Activated T-cell treated with anti-CD3 and anti-CD28 coated beads, Interleukin-2, amount 50 U/mL, for 48 hours (primary cell): ENCODE results near the gene SMYD3.

Experiments used
- DNase-seq, 2 experiments: peaks; one replicate each; pipeline ENCODE4 v3.0.0-alpha.2; 2020

Gene SMYD3

DNA sequence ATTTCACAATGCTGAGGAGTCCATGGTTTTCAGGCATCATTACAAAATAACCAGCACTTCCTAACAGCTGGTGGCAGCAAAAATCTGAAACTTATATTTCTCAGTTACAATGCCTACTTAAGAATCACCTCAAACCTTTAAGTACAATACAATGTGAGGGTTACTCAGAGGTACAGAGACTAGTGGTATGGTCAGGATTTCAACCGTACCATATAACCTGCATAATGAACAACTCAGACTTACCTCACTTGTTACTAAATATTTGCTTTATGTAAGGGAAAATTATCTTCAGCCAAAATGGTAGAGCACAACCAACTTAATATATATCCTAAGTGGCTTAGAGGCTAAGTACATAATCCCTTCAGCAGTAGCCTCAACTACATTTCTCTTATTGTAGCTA is 344.5 kb downstream of the SMYD3 start:
- DNase-seq: no peak

DNA sequence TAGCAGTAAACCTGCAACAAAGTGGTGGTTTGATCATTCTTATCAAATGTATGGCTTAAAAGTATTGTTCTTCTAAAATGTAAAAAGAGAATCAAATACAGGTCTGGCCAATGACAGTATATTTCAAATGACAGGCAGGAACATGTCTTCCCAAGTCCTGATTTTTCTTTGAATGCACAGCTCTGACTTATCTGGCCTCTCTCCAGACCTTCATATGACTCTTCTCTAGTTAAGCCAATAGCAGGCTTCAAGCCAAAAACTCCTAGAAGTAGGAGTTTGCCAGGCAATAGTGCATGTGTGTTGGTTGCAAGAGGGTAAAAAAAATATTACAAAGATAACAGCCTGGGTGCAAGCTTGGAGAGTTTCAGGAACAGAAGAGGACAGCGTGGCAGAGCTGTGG is 345.5 kb downstream of the SMYD3 start:
- no peak for DNase-seq

DNA sequence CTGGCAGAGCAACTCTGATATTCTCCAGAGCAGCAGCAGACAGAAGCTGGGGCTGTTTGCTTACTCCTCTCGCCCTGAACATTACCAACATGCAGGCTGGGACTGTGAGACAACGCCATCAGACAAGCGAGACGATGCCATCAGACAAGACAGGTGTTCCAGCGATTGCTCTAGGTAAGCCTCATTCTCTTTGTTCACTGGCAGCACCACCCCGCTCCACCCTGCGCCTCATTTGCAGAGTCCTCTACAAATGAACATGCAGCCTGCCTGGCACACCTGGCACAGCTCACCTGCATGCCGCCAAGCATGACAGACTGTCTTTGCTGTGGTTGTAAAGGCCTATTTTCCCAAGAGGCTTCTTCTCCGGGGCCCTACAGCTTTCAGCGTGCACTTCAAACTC is 346.2 kb downstream of the SMYD3 start:
- DNase-seq: no peak

DNA sequence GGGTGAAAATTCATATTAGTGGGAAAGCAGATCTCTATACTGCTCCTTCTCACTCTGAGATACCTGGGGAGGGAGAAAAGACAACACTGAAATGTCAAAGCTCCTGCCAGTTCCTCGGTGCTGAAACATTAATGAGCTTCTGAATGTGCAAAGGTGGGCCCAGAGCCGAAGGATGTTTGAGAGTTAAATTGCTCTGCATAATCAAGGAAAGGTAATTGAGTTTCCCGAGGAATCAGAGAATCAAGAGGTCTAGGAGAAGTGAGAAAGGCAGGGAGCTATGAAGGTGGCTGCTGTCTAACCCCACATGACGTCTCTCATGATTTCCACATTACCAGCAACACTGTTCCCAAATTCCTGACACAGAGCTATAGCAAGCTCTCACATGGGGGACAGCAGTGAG is 346.7 kb downstream of the SMYD3 start:
- DNase-seq: no peak

DNA sequence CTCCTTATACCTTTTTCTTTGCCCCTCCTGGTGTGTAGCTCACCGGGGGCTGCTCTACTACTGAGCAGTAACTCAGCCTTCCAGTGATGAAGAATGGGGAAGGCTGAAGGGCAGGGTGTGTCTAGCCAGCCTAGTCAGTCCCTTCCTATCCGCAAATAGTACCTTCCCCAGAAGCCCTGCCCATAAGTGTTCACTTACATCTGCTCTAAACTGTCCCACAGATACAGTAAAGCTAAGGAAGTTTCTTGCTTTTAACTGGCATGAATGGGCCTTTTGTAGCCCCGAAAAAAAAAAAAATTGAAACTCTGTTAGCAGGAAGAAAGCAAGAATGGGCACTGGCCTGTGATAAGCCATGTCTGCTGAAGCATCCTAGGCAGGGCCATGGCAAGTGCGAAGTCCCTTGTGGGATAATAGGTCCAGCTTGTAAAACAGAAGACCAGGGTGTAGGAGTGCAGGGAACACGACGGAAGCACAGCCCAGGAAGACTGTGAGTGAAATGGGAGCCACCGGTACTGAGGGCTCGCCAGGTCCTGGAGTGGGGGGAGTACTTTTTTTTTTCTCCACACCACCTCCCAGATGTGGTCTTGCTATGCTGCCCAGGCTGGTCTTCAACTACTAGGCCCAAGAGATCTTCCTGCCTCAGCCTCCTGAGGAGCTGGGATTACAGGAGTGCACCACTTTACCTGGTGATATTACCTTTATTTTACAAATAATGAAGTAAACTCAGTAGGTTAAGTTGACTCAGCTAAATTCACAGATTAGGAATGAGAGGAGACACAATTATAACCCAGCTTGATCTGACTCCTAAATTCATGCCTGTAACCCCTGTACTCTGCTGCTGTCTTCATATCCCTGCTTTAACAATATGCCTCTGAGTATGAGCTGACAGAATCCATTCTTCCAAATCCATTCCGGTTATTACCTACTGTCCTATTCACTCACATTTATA is 347.5 kb downstream of the SMYD3 start:
- DNase-seq: no peak

DNA sequence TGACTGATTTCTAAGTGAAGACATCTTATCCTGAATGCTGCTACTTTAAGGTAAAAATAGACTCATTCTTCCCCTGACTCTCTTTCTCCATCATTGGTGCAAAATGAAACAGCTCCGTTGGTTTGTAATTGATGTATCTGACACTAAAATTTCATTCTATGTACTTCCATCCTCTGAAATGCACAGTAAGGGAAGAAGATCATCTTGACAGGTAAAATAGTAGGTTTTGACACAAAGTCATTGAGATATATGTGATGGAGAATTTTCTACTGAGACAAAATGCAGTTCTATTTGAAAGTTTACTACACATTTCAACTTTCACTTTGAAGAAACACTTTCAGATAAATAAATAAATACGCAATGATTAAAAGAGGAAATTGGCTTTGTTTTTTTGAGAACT is 348.9 kb downstream of the SMYD3 start:
- no peak for DNase-seq

DNA sequence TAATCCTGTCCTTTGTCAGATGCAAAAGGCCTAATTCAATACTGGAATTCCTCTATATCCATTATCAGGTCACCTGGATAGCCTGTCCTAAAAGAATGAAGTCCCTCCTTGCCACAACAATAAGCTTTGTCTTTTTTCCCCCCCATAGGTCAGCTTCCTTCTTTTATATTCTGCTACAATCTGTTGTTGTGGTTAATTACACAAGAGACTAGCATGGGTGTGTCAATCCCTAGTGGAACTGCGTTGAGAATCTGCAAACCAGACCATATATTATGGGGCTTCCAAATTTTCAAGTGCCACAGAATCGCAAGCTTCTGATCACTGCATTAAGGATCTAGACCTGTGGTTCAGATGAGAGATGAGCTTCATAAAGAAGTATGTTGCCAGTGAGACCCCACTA is 349.6 kb downstream of the SMYD3 start:
- DNase-seq: no peak

DNA sequence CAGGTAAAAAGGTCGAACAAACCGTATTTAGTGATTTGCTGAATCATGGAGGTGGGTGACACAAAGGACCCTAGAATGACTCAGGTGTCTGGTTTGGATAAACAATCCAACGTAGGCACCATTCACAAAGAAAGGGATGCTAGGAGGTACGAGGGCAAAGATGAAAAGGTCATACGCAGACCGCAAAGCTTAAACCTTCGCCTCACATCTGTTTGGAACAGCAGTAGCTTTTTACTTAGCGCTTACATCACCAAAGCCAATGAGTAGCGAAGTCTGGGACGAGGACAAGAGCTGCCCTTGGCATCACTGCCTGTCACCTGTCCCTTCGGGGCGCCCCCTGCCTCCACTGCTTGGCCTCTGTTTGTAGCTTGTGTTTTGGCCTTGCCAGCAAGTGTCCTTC is 350.2 kb downstream of the SMYD3 start:
- no peak for DNase-seq

DNA sequence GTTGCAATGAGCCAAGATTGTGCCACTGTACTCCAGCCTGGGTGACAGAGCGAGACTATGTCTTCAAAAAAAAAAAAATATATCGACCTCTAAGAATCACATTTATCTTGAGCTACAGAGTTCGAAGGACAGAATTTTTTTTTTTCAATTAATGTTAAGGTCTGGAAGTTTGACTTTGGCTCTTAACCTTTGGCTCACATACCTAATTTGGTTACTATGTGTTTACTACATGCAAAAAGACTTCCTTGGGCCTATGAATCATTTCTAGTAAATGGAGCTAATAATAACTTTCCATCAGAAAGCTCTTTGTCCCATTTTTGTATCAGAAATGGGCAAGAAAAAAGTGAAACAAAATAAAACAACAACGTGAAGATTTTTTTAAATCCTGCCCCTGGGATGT is 351.2 kb downstream of the SMYD3 start:
- DNase-seq: no peak

DNA sequence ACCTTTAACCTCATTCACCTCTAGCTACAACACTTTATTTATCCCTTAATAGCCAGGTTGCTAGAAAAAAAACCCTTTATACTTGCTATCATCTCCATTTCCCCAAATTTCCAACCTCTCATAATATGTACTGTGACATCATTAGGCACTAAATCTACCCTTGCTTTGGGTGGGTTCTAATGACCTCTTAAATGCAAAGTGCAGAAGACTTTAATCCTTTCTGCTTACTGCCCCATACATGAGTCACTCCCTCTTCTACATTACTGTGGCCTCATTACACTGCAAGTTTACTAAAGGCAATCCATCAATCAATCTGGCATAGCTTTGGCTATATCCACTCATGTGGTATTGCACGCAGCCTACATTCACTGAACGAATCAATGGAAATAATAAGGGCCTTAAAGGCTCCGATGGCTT is 353.3 kb downstream of the SMYD3 start:
- no peak for DNase-seq

DNA sequence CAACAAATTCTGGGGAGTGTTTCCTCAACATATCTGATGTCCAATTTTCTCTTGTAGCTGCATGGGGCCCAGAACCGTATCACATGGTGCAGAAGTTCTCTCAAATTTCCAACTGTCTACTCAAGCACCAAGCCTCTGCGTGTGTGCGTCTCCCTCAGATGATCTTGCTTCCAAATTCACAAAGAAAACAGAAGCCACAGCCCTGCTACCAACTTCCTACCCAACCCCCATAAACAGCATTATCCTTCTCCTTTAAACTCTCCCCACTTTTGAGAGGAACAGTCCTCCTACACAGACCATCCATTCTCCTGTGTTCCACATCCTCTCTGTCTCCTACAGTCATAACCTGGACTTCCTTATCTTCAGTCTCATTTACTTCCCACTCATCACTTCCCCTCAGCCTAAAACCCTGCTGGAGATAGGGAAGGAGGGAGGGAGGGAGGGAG is 354.1 kb downstream of the SMYD3 start:
- no peak for DNase-seq

DNA sequence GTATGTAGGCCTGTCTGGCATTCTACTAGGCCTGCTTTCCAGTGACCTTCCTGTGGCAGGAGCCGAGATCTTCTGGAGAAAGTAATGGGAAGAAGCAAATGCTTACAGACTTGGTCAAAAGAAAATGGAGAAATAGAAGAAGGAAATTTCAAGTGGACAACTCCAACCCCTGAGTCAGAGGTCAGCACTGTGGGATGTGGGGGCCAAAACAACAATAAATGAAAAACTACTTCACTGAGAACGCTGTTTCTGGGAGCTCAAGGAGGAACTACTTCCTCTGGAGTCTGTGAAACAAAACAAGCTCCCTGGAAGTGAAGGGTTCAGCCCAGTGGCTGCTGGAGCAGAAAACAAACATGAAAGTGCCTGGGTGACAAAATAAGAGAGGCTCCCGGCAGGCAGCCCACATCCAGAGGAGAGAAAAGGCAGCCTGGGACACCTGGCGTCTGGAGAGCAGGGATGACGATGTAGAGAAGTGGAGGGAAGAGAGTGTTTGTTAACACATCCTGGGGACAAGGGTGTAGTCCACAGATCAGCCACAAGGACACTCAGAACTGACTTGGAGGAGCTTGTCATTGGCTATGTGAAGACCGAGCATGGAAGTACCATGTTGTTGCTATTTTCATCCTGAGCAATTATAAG is 355.2 kb downstream of the SMYD3 start:
- no peak for DNase-seq

DNA sequence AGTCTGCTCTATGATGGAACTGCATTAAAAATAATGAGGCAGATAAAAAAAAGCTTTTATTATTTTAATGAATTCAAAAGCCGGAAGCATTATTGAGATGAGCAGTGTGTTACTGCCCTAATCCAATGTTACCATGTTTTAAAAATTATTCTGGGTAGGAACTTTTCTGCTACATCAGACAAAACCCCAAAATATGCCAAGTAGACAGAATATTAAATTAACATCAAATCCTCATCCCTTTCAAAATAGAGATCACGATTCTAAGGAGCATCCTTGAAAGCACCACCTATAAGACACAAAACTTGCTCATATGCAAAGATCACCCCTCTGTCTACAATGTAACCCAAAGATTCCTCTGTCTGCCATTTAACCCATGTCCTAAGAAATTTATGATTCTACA is 357.5 kb downstream of the SMYD3 start:
- DNase-seq: no peak

DNA sequence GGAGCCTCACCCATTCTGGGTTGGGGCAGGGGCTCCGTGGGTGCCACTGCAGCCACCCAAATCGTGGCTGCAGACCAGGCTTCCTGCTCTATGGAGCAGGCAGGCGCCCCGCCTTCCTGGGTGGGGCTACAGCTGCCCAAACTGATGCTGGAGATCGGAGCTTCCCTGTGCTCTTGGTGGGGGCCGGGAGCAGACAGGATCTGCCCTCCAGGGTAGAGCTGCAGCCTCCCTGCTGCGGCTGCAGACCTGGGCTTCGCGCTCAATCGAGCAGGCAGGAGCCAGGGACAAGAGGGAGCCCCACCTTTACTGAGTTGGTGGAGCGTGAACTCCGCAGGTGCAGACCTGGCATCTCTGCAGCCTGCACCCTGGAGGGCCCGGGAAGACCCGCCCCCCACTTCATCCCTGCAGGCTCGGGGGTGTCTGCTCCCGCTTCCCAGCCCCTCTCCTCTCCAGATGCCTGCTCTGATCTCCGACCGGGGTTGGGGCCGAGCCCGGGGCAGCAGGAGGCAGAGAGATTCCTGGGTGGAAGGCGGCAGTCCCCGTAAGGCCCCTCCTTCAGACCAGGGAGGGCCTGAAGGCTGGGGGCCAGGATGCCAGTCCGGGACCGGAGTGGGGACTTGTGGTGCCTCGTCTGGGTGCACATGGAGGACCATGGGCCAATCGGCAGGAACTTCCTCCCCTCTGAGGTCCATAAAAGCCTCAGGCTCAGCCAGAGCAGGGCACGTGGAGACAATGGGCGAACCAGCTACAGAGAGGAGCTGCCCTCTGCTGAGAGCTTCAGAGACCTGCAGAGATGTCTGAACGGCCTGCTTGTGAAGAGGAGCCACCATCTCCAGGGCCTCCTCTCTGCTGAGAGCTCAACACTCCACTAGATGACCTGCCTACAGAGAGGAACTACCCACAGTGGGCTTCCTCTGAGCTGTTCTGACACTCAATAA is 359.3 kb downstream of the SMYD3 start:
- DNase-seq: no peak

DNA sequence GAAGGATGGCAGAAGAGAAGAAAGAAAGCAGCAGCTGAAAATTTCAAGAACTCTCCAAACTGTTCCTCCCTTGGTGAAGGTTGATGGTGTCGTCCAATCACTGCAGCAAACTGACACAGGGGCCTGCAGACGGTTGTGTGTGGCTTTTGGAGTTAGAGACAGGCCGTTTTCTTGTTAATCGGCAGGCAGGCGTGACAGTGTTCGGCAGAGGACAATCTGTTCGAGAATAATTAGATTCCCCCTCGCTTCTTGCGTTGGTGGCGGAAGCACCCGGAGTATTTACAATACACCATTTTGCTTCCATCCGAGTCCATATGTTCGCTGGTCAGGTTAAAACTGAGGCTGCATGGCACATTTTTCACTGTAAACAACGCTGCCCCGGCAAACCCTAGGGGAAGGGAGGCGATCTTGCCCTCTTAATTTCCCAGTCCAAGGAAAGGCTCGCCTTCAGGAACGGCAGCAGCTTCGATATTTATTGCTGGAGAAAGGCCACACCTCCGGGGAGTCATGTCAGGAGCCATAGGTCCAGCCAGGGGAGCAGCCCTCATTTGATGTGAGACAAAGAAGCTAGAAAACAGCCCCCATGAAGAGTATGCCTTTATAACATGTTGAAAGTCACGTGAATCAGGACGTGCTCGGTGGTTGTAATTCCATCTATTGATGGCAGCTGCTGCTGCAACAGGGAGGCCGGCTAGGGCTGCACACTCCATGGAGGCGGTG is 360.1 kb downstream of the SMYD3 start:
- DNase-seq: no peak

DNA sequence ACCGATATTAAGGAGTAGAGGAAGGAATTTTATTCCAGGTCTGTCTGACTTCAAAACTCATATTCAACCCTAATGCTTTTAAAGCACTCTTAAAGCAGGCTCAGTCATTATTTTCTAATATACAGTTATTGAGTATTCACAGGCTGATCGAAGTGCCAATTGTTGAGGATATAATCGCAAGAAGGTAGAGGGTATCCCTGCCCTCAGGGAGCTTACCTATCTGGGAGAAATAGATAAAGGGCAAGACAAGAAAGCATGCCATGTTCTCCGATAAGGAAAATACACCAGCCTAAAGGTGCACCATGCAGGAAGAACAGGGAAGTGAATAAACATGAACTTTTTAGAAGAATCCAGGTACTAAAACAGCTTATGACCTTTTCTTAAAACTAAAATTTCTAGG is 361.2 kb downstream of the SMYD3 start:
- no peak for DNase-seq

DNA sequence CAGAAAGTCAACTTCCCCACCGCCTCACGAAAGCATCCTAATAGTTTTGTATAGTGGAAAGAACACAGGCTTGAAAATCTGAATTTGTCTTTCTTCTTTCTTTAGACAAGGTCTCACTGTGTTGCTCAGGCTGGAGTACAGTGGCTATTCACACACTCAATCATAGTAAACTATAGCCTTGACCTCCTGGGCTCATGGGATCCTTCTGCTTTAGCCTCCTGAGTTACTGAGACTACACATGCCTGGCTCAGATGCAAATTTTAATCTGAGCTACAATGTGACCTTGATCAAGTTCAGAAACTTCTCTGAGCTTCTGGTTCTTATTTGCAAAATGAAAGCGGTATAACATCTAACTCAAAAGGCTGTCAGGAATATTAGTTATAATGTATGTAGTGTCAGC is 362.1 kb downstream of the SMYD3 start:
- DNase-seq: no peak

DNA sequence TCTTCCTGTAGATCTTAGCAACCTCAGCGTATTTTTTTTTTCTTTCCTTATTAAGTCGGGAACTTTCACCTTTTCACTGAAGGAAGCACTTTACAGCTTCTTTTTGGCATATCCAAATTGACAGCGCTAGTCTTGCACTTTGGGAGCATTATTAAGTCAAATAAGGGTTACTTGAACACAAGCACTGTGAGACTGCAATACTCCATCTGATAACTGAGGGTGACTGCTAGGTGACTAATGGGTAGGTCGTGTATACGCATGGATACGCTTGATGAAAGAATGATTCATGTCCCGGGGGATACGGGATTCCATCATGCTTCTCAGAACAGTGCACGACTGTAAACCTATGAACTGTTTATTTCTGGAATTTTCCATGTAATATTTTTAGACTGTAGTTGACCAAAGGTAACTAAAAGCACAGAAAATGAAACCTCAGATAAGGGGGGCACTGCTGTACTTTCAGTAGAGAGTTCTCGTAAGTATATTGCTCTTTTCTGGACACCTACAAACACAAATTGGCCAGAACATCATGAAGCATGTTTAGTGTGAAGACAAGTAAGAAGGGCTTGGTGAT is 364.7 kb downstream of the SMYD3 start:
- DNase-seq: no peak

DNA sequence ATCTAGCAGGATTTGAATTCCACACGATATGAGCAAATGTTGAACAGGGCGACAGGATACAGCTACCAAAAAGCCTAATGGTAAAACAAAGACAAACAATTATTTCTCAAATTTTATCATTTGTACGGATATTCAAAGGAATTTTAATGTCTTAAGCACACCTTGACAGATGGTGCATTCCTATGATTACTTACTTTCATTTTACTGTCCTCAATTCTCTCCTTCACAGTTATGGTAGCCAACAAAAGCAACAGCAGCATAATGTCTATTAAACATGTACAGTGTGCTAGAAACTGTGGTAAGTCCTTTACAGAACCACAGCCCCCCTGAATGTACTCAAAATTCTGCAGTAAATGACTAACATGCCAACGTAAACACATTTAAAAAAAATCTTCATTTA is 365.8 kb downstream of the SMYD3 start:
- no peak for DNase-seq

DNA sequence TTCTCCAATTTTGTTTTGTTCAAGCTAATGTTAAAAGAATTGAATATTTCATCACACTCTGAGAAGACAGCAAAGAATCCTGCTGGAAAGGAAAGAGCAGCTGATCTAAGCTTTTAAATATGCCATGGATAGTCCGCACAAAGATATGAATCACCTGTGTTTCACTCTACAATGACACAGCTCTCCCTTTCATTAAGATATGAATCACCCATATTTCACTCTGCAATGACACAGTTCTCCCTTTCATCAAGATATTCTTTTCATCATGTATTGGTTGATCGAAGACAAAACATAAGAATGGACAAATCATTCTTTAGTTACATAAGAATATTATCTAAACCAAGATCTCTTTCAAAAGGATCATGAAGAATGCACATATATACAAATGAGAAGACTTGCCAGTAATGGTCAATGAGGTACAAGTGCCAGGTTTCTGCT is 367.3 kb downstream of the SMYD3 start:
- DNase-seq: no peak

DNA sequence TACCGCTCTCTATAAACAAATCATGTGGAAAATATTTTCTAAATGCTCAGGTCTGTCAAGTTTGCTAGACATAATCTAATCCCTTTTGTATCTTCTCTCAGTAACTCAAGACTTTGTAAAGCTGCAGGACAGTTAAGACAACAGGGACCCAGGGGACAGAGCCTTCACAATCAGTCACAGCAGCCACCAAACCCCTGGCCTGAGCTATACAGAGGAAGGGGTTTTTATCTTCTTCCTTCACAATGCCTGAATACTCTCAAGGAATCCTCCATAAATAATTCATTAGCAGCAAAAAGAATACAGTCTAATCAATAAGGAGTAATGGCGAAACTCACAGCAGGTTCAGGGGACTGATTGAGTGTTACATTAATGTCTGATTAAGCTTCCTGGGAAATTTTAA is 368.3 kb downstream of the SMYD3 start:
- no peak for DNase-seq

DNA sequence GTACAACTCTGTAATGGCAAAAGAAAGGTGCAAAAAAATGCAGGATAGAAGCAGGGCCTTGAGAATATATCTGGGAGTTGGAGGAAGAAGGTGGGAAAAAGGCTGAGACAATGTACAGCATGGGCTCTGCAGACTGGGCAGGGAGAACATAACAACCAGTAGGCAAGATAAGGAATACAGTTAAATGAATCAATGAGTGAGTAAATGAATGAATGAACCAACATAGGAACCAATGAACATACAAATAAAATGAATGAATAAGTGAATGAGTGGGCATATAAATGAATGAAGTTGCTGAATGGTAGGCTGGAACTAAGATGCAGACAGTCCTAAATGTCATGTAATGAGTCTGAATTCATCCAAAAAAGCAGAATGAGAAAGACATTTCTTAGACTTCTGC is 370.6 kb downstream of the SMYD3 start:
- no peak for DNase-seq
